Measurements from ENCODE around the gene PNO1. TPM values are rescaled to one million over a fixed set of nuclear protein-coding genes. Genes with fewer than 3 reads are reported as not detected.
A peak's percentile ranks its signal among the peaks of the same experiment; 100 is the strongest.
"Not testable (repeated sequence)": the region's sequence is repeated elsewhere in the genome, so short reads cannot be mapped to it uniquely, and the experiment has no call there.

PNO1 gene
- polyA plus RNA-seq, 1 donor (not counting 4 experiments of a cell fraction or from before 2014, with no cell fraction given): 22.5 TPM

DNA sequence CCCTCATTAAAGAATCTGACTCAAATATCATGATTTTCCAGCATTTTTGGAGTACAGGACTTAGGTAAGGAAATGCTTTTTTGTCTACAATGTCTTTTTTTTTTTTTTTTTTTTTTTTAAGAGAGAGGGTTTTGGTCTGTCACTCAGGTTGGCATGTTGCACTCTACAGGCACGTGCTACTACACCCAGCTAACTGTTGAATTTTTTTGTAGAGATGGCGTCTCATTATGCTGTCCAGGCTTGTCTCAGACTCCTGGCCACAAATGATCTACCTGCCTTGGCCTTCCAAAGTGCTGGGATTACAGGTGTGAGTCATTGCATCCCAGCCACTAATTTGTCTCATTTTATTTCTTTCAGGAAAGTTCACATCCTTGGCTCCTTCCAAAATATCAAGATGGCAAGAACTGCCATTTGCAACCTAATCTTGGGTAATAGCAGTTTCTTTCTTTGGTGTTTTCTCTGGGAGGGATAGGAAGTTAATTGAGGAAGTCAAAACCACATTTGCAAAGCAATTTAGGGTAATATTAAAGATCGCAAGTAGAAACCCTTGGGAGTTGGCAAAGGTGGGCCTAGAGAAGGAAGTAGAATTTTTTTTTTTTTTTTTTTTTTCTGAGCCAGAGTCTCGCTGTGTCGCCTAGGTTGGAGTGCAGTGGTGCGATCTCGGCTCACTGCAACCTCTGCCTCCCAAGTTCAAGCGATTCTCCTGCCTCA is 15.5 kb downstream of the PNO1 start:
- dilution Hi-C loops (cut with MboI; ENCODE audit: extremely low pct_ligation_motif_present, low sequenced_read_pairs): no loop called here
- Histone ChIP-seq H3K4me2 (ENCODE audit: control insufficient read depth, extremely low read depth, insufficient read depth, low read depth, low read length) (peak overlapping the region; percentile 18), H3K36me3 (ENCODE audit: control insufficient read depth in 2 of 2, extremely low read depth in 1 of 2, insufficient read depth in 2 of 2, low read length in 2 of 2) (peaks cover 5 to 20% of the 10 kb centered on the region in 2 experiments), H4K20me1 (ENCODE audit: control insufficient read depth, extremely low read depth, insufficient read depth, low read length) (no peaks in the 10 kb centered on the region), H3K9ac (ENCODE audit: control insufficient read depth, extremely low read depth, insufficient read depth, low read length) (no peak overlapping the region), H3K9me1 (ENCODE audit: control insufficient read depth, extremely low read depth, insufficient read depth, low read length) (no peaks in the 10 kb centered on the region), H2AFZ (ENCODE audit: control insufficient read depth, low read length) (no peak overlapping the region), H3K9me3 (ENCODE audit: control insufficient read depth, low read depth, low read length) (no peaks in the 10 kb centered on the region), H3K4me1 (ENCODE audit: control insufficient read depth, extremely low read depth, insufficient read depth, low read length) (peaks cover 13% of the 10 kb centered on the region), H3K27ac (ENCODE audit: control insufficient read depth, insufficient read depth, low read length) (peak overlapping the region; percentile 36), H3K27me3 (ENCODE audit: control insufficient read depth, extremely low read depth, insufficient read depth, low read length) (no peaks in the 10 kb centered on the region), H3K4me3 (ENCODE audit: control insufficient read depth in 2 of 3, extremely low read depth in 1 of 3, insufficient read depth in 2 of 3, low read depth in 1 of 3, low read length in 3 of 3) (no peak overlapping the region), H3K79me2 (ENCODE audit: control insufficient read depth, insufficient read depth, low read length) (peaks cover 8% of the 10 kb centered on the region)
- FAIRE-seq (peak; percentile 77), DNase-seq (ENCODE audit: low read depth, low spot score) (peak; percentile 60)
- no peak for TF ChIP-seq EZH2 (IDR thresholded peaks at IDR 0.05; ENCODE audit: low read length)
- TF ChIP-seq, protein P1, sequence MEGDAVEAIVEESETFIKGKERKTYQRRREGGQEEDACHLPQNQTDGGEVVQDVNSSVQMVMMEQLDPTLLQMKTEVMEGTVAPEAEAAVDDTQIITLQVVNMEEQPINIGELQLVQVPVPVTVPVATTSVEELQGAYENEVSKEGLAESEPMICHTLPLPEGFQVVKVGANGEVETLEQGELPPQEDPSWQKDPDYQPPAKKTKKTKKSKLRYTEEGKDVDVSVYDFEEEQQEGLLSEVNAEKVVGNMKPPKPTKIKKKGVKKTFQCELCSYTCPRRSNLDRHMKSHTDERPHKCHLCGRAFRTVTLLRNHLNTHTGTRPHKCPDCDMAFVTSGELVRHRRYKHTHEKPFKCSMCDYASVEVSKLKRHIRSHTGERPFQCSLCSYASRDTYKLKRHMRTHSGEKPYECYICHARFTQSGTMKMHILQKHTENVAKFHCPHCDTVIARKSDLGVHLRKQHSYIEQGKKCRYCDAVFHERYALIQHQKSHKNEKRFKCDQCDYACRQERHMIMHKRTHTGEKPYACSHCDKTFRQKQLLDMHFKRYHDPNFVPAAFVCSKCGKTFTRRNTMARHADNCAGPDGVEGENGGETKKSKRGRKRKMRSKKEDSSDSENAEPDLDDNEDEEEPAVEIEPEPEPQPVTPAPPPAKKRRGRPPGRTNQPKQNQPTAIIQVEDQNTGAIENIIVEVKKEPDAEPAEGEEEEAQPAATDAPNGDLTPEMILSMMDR (optimal IDR thresholded peaks at IDR 0.05 in 1 of 3, IDR thresholded peaks at IDR 0.05 in 1 of 3, conservative IDR thresholded peaks at IDR 0.05 in 1 of 3; ENCODE audit: extremely low read depth in 1 of 3, insufficient read depth in 2 of 3, low read length in 3 of 3): no peak

DNA sequence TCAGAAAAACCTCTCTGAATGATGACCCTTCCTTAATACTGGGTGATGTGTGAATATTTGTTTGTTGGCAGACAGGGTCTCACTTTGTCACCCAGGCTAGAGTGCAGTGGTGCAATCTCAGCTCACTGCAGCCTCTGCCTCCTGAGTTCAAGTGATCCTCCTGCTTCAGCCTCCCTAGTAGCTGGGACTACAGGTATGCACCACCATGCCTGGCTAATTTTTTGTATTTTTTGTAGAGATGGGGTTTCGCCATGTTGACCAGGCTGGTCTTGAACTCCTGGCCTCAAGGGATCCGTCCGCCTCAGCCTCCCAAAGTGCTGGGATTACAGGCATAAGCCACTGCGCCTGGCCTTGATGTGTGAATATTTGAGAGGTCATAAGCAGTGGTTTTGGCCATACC is 17.5 kb downstream of the PNO1 start:
- H3K4me2 ChIP-seq (ENCODE audit: control insufficient read depth, extremely low read depth, insufficient read depth, low read depth, low read length); DNase-seq (ENCODE audit: low read depth, low spot score); H4K20me1 ChIP-seq (ENCODE audit: control insufficient read depth, extremely low read depth, insufficient read depth, low read length); dilution Hi-C loops (cut with MboI; ENCODE audit: extremely low pct_ligation_motif_present, low sequenced_read_pairs); FAIRE-seq; H3K79me2 ChIP-seq (ENCODE audit: control insufficient read depth, insufficient read depth, low read length); H2AFZ ChIP-seq (ENCODE audit: control insufficient read depth, low read length); H3K9me1 ChIP-seq (ENCODE audit: control insufficient read depth, extremely low read depth, insufficient read depth, low read length); H3K27me3 ChIP-seq (ENCODE audit: control insufficient read depth, extremely low read depth, insufficient read depth, low read length); H3K9me3 ChIP-seq (ENCODE audit: control insufficient read depth, low read depth, low read length); H3K4me3 ChIP-seq (ENCODE audit: control insufficient read depth in 2 of 3, extremely low read depth in 1 of 3, insufficient read depth in 2 of 3, low read depth in 1 of 3, low read length in 3 of 3); H3K27ac ChIP-seq (ENCODE audit: control insufficient read depth, insufficient read depth, low read length); H3K9ac ChIP-seq (ENCODE audit: control insufficient read depth, extremely low read depth, insufficient read depth, low read length): not testable (repeated sequence)
- Histone ChIP-seq H3K36me3 (ENCODE audit: control insufficient read depth in 2 of 2, extremely low read depth in 1 of 2, insufficient read depth in 2 of 2, low read length in 2 of 2) (peaks cover 9 to 20% of the 10 kb centered on the region in 2 experiments), H3K4me1 (ENCODE audit: control insufficient read depth, extremely low read depth, insufficient read depth, low read length) (peaks cover 13% of the 10 kb centered on the region)

DNA sequence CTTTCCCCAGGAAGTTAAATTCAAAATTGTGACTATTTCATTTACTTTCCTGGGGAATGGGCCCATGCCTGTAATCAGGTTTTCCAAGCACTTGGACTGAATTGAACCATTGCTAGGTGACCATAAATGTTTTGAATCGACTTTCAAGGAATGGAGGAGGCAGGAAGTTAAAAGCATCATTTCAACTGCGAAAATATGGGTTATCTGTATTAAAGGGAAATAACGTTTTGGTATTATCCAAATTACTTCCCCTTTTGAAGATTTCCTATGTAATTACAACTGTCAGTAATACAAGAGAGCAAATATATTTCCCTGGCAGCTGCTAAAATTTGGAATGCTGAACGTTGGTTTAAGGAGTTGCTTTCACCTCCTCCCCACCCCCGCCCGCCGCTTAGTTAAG is 19.0 kb downstream of the PNO1 start:
- Histone ChIP-seq H3K27ac (ENCODE audit: control insufficient read depth, insufficient read depth, low read length) (no peak overlapping the region), H3K36me3 (ENCODE audit: control insufficient read depth in 2 of 2, extremely low read depth in 1 of 2, insufficient read depth in 2 of 2, low read length in 2 of 2) (peaks cover 15 to 16% of the 10 kb centered on the region in 2 experiments), H3K4me3 (ENCODE audit: control insufficient read depth in 2 of 3, extremely low read depth in 1 of 3, insufficient read depth in 2 of 3, low read depth in 1 of 3, low read length in 3 of 3) (no peak overlapping the region), H3K9me1 (ENCODE audit: control insufficient read depth, extremely low read depth, insufficient read depth, low read length) (no peaks in the 10 kb centered on the region), H2AFZ (ENCODE audit: control insufficient read depth, low read length) (no peak overlapping the region), H3K4me1 (ENCODE audit: control insufficient read depth, extremely low read depth, insufficient read depth, low read length) (peaks cover 13% of the 10 kb centered on the region), H3K79me2 (ENCODE audit: control insufficient read depth, insufficient read depth, low read length) (peaks cover 2% of the 10 kb centered on the region), H3K27me3 (ENCODE audit: control insufficient read depth, extremely low read depth, insufficient read depth, low read length) (no peaks in the 10 kb centered on the region), H3K4me2 (ENCODE audit: control insufficient read depth, extremely low read depth, insufficient read depth, low read depth, low read length) (no peak overlapping the region), H3K9ac (ENCODE audit: control insufficient read depth, extremely low read depth, insufficient read depth, low read length) (no peak overlapping the region), H3K9me3 (ENCODE audit: control insufficient read depth, low read depth, low read length) (no peaks in the 10 kb centered on the region), H4K20me1 (ENCODE audit: control insufficient read depth, extremely low read depth, insufficient read depth, low read length) (no peaks in the 10 kb centered on the region)
- dilution Hi-C loops (cut with MboI; ENCODE audit: extremely low pct_ligation_motif_present, low sequenced_read_pairs): no loop called here
- no peak for TF ChIP-seq EZH2 (IDR thresholded peaks at IDR 0.05; ENCODE audit: low read length)
- TF ChIP-seq, protein P1 (optimal IDR thresholded peaks at IDR 0.05 in 1 of 3, IDR thresholded peaks at IDR 0.05 in 1 of 3, conservative IDR thresholded peaks at IDR 0.05 in 1 of 3; ENCODE audit: extremely low read depth in 1 of 3, insufficient read depth in 2 of 3, low read length in 3 of 3): no peak
- no peak for FAIRE-seq
- DNase-seq (ENCODE audit: low read depth, low spot score): no peak
